CD4-positive, alpha-beta T cell treated with Interleukin-17A for 1 hour (primary cell): ENCODE data around the gene LURAP1L.

ENCODE experiments used
- DNase-seq: peaks from one replicate; pipeline ENCODE4 v3.0.0-alpha.2; 2020

LURAP1L gene

GRCh38 chr9:12777121-12778022 lies 2.6 kb downstream of the LURAP1L start:
- no peak for DNase-seq

- no peak for DNase-seq
Observed at GRCh38 chr9:12778389-12778788, 3.6 kb downstream of the LURAP1L start.

- no peak for DNase-seq
Observed at GRCh38 chr9:12781226-12781733, 6.5 kb downstream of the LURAP1L start.

GRCh38 chr9:12783767-12784460 lies 9.1 kb downstream of the LURAP1L start:
- no peak for DNase-seq

- no peak for DNase-seq
Observed at GRCh38 chr9:12784461-12785259, 9.8 kb downstream of the LURAP1L start.

GRCh38 chr9:12785260-12785770 lies 10.5 kb downstream of the LURAP1L start:
- no peak for DNase-seq

GRCh38 chr9:12785941-12786340 lies 11.1 kb downstream of the LURAP1L start:
- DNase-seq: no peak

- no peak for DNase-seq
Observed at GRCh38 chr9:12790001-12790400, 15.2 kb downstream of the LURAP1L start.

- no peak for DNase-seq
Observed at GRCh38 chr9:12790883-12791282, 16.1 kb downstream of the LURAP1L start.

- no peak for DNase-seq
Observed at GRCh38 chr9:12794101-12794799, 19.4 kb downstream of the LURAP1L start.

GRCh38 chr9:12796601-12797000 lies 21.8 kb downstream of the LURAP1L start:
- DNase-seq: no peak

- no peak for DNase-seq
Observed at GRCh38 chr9:12797037-12797436, 22.2 kb downstream of the LURAP1L start.

GRCh38 chr9:12798066-12798770 lies 23.4 kb downstream of the LURAP1L start:
- DNase-seq: no peak

GRCh38 chr9:12801187-12801586 lies 26.4 kb downstream of the LURAP1L start:
- DNase-seq: no peak

- no peak for DNase-seq
Observed at GRCh38 chr9:12801663-12802062, 26.8 kb downstream of the LURAP1L start.

- no peak for DNase-seq
Observed at GRCh38 chr9:12802093-12802492, 27.3 kb downstream of the LURAP1L start.

GRCh38 chr9:12808569-12808968 lies 33.7 kb downstream of the LURAP1L start:
- no peak for DNase-seq

- DNase-seq: no peak
Observed at GRCh38 chr9:12809720-12810119, 34.9 kb downstream of the LURAP1L start.

GRCh38 chr9:12811935-12812334 lies 37.1 kb downstream of the LURAP1L start:
- DNase-seq: no peak

- no peak for DNase-seq
Observed at GRCh38 chr9:12812710-12813109, 37.9 kb downstream of the LURAP1L start.

GRCh38 chr9:12813533-12813932 lies 38.7 kb downstream of the LURAP1L start:
- DNase-seq: no peak
